LNCaP clone FGC (cell line): ENCODE measurements around the gene GPR18.

Experiments
- DNase-seq: peaks from one replicate; pipeline ENCODE4 v3.0.0-alpha.2; 2011; ENCODE audit warnings: low read depth
- H3K4me3 ChIP-seq: 2 replicates; pipeline ENCODE4 v1.5.1; 2011; ENCODE audit warnings: mild to moderate bottlenecking, low read depth, low read length, control low read depth
- TF ChIP-seq, protein P1 (sequence below): IDR thresholded peaks from 2 replicates; pipeline ENCODE4 v1.5.1; 2012; ENCODE audit warnings: mild to moderate bottlenecking; ENCODE audit not compliant: control insufficient read depth, insufficient read depth; ENCODE audit errors: extremely low read depth

Gene GPR18

DNA sequence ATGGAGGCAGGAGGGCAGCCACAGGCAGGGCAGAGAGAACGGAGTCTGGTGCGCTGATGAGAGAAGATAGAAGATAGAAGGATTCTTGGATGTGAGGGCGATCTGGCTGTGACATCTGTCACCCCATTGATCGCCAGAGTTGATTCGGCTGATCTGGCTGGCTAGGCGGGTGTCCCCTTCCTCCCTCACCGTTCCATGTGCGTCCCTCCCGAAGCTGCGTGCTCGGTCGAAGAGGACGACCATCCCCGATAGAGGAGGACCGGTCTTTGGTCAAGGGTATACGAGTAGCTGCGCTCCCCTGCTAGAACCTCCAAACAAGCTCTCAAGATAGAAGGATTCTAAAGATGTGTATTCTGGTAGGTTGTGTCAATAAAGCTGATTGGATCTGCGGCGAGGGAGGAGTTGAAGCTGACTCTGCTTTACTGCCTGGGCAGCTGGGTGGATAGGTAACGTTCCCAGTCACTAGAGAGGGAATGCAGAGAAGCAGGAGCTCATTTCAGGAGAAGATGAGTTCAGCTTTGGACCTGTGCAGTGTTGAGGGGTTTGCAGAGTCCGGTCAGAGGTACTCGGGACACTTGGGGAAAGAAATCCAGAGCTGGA is 52.5 kb downstream of the GPR18 start:
- DNase-seq: no peak
- TF ChIP-seq, protein P1, sequence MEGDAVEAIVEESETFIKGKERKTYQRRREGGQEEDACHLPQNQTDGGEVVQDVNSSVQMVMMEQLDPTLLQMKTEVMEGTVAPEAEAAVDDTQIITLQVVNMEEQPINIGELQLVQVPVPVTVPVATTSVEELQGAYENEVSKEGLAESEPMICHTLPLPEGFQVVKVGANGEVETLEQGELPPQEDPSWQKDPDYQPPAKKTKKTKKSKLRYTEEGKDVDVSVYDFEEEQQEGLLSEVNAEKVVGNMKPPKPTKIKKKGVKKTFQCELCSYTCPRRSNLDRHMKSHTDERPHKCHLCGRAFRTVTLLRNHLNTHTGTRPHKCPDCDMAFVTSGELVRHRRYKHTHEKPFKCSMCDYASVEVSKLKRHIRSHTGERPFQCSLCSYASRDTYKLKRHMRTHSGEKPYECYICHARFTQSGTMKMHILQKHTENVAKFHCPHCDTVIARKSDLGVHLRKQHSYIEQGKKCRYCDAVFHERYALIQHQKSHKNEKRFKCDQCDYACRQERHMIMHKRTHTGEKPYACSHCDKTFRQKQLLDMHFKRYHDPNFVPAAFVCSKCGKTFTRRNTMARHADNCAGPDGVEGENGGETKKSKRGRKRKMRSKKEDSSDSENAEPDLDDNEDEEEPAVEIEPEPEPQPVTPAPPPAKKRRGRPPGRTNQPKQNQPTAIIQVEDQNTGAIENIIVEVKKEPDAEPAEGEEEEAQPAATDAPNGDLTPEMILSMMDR: no peak
- H3K4me3 ChIP-seq: no peak overlapping the region
